ENCODE measurements around the gene GRIN2C. TPM values are rescaled to one million over a fixed set of nuclear protein-coding genes. Genes with fewer than 3 reads are reported as not detected.

Gene GRIN2C
- total and polyA plus RNA-seq, 7 donors = 0.22 to 0.49 TPM; not detected in 5

DNA sequence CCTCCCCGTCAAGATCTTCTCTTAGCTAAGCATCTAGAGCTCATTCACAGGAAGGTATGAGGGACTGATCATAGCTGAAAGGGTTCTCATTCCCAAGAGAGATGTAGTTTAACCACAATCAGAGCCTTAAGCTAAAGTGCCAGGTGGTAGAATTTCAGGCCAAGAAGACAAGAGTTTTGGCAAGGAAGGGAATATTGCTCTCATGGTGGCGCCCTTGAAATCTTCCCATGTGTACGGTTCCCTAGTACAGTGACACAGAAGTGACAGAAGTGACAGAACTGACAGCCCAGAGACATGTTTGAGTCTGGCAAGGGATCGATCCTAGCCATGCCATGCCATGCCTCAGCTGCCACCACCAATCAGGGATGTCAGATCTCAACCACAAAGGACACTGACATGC lies 2.5 kb downstream of the GRIN2C start:
- Histone ChIP-seq H3K4me3 (no peak overlapping the region), H3K9me3 (no peaks in the 10 kb centered on the region), H3K27ac (no peak overlapping the region), H3K4me1 (peaks cover 0 to 34% (median 31%) of the 10 kb centered on the region in 4 donors), H3K27me3 (peaks cover 43 to 99% (median 88%) of the 10 kb centered on the region in 3 donors), H3K36me3 (no peaks in the 10 kb centered on the region)
- intact Hi-C loops (cut with DNase I) = no loop called here
- WGBS, 2 donors = 62 to 71% methylated on average over 4 of the region's 4 CpGs
- TF ChIP-seq POLR2A (IDR thresholded peaks at IDR 0.05) = no peak
- no peak for TF ChIP-seq POLR2AphosphoS5 (IDR thresholded peaks at IDR 0.05)
- no peak for TF ChIP-seq EP300 (IDR thresholded peaks at IDR 0.05)
- no peak for DNase-seq

DNA sequence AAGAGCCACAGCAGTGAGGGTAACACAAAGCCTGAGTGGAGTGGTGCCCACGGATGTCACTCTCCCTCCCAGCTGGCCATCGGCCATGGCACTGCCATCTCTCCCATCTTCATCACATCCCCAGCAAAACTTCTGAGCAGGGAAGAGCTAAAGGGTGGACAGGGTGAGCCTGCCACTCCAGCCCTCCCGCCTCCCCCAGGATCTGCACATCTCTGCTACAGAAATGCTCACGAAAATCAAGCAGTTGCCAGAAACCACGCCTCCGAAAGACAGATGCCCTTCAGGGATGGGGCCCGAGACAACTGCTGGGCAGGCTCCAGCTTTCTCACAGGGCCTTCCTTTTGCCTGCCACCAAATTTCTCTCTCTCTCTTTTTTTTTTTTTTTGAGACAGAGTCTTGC lies 3.6 kb downstream of the GRIN2C start:
- 65 to 84% methylated on average over 7 of the region's 7 CpGs for WGBS, 2 donors
- peaks cover 0 to 28% (median 24%) of the 10 kb centered on the region in 4 donors for H3K4me1 ChIP-seq
- no peak for TF ChIP-seq POLR2AphosphoS5 (IDR thresholded peaks at IDR 0.05)
- TF ChIP-seq POLR2A (IDR thresholded peaks at IDR 0.05) = no peak
- TF ChIP-seq EP300 (IDR thresholded peaks at IDR 0.05) = no peak
- TF ChIP-seq, protein P1, sequence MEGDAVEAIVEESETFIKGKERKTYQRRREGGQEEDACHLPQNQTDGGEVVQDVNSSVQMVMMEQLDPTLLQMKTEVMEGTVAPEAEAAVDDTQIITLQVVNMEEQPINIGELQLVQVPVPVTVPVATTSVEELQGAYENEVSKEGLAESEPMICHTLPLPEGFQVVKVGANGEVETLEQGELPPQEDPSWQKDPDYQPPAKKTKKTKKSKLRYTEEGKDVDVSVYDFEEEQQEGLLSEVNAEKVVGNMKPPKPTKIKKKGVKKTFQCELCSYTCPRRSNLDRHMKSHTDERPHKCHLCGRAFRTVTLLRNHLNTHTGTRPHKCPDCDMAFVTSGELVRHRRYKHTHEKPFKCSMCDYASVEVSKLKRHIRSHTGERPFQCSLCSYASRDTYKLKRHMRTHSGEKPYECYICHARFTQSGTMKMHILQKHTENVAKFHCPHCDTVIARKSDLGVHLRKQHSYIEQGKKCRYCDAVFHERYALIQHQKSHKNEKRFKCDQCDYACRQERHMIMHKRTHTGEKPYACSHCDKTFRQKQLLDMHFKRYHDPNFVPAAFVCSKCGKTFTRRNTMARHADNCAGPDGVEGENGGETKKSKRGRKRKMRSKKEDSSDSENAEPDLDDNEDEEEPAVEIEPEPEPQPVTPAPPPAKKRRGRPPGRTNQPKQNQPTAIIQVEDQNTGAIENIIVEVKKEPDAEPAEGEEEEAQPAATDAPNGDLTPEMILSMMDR (IDR thresholded peaks at IDR 0.05) = no peak
- peaks cover 39 to 99% (median 93%) of the 10 kb centered on the region in 3 donors for H3K27me3 ChIP-seq
- DNase-seq = no peak
- intact Hi-C loops (cut with DNase I) = no loop called here
- no peak overlapping the region for H3K4me3 ChIP-seq
- H3K27ac ChIP-seq = no peak overlapping the region
- no peaks in the 10 kb centered on the region for H3K36me3 ChIP-seq
- H3K9me3 ChIP-seq = no peaks in the 10 kb centered on the region

DNA sequence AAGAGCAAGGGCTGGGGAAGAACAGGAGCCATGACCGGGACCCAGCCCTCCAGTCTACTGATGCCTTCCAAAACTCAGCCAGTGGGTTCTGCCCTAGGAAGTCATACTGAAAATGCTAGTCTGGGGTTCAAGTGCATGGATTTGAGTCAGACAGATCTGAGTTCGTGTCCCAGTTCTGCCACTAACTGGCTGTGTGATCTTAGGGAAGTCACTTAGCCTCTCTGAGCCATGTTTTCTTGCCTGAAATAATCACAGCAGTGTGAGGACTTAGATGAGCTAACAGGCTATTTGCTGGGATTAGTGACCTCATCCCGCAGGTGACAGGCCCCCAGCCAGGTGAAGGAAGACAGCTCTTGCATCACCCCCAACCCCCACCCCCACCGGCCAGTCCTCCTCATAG lies 4.4 kb downstream of the GRIN2C start:
- no peak overlapping the region for H3K4me3 ChIP-seq
- intact Hi-C loops (cut with DNase I) = no loop called here
- no peaks in the 10 kb centered on the region for H3K36me3 ChIP-seq
- DNase-seq = no peak
- peaks cover 0 to 20% (median 16%) of the 10 kb centered on the region in 4 donors for H3K4me1 ChIP-seq
- WGBS, 2 donors = 77 to 87% methylated on average over 4 of the region's 4 CpGs
- H3K27ac ChIP-seq = no peak overlapping the region
- peaks cover 33 to 99% (median 93%) of the 10 kb centered on the region in 3 donors for H3K27me3 ChIP-seq
- H3K9me3 ChIP-seq = no peaks in the 10 kb centered on the region
- TF ChIP-seq POLR2AphosphoS5 (IDR thresholded peaks at IDR 0.05) = no peak
- no peak for TF ChIP-seq POLR2A (IDR thresholded peaks at IDR 0.05)
- TF ChIP-seq EP300 (IDR thresholded peaks at IDR 0.05) = no peak
- TF ChIP-seq, protein P1 (IDR thresholded peaks at IDR 0.05) = no peak

DNA sequence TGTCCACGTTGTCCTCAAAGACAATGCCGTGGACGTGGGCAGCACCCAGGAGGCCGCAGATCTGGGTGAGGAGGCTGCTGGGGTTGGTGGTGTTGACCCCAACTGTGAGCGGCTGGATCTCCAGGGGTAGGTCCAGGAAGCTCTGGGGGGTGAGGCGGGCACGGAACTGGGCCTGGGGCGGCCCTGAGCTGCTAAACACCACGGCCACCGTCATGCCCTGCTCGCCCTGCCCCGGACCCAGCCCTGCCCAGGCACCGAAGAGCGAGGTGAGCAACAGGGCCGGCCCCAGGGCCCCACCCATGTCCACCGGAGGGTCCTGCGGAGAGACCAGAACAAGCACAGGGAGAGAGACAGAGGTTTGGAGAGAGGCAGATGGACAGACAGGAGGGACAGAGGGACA lies 4.9 kb downstream of the GRIN2C start:
- peaks cover 0 to 15% (median 11%) of the 10 kb centered on the region in 4 donors for H3K4me1 ChIP-seq
- no peak for DNase-seq
- H3K36me3 ChIP-seq = no peaks in the 10 kb centered on the region
- intact Hi-C loops (cut with DNase I) = no loop called here
- H3K27ac ChIP-seq = no peak overlapping the region
- peaks cover 30 to 96% (median 88%) of the 10 kb centered on the region in 3 donors for H3K27me3 ChIP-seq
- TF ChIP-seq POLR2A (IDR thresholded peaks at IDR 0.05) = no peak
- TF ChIP-seq POLR2AphosphoS5 (IDR thresholded peaks at IDR 0.05) = no peak
- TF ChIP-seq EP300 (IDR thresholded peaks at IDR 0.05) = no peak
- TF ChIP-seq, protein P1 (IDR thresholded peaks at IDR 0.05) = no peak
- H3K4me3 ChIP-seq = no peak overlapping the region
- 83 to 91% methylated on average over 17 of the region's 17 CpGs for WGBS, 2 donors
- H3K9me3 ChIP-seq = no peaks in the 10 kb centered on the region

DNA sequence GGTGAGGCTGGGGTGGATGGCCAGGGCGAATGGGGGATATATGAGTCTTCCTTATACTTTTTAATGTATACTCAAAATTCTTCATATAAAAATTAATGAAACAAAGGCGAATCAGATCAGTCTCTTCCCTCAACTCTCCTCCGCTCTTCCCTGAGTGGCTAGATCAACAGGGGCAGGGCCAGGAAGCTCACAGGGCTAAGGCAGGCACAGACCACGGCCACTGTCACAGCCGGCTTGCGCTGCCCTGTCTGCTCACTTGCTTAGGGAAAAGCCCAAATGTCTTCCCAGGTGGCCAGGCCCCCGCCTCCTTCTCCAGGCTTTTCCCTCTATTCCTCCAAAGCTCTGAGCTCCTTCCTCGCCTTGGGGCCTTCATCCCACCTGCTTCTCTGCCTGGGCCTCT lies 6.0 kb downstream of the GRIN2C start:
- Histone ChIP-seq H3K4me3 (no peak overlapping the region), H3K4me1 (peaks cover 0 to 10% (median 6%) of the 10 kb centered on the region in 4 donors), H3K27me3 (peaks cover 20 to 85% (median 77%) of the 10 kb centered on the region in 3 donors), H3K36me3 (no peaks in the 10 kb centered on the region), H3K9me3 (no peaks in the 10 kb centered on the region), H3K27ac (no peak overlapping the region)
- DNase-seq = no peak
- intact Hi-C loops (cut with DNase I) = no loop called here
- WGBS, 2 donors = 69 to 78% methylated on average over 8 of the region's 8 CpGs
- no peak for TF ChIP-seq EP300 (IDR thresholded peaks at IDR 0.05)
- TF ChIP-seq, protein P1 (IDR thresholded peaks at IDR 0.05) = no peak
- no peak for TF ChIP-seq POLR2A (IDR thresholded peaks at IDR 0.05)
- TF ChIP-seq POLR2AphosphoS5 (IDR thresholded peaks at IDR 0.05) = no peak

All from sigmoid colon (tissue), 7 donors.